OCI-LY7 (cell line): ENCODE measurements around the gene TJP1. TPM values are rescaled to one million over a fixed set of nuclear protein-coding genes. Genes with fewer than 3 reads are reported as not detected.

Source experiments
- BruUV-seq: library from RNA; stranded (reverse); fragments of 400-500 nt; replicated peaks from 2 replicates; lab custom pipeline; 2021; lab: Mats Ljungman, UMichigan
- CTCF ChIA-PET: fragments of 300-600 bp; sonication (Branson Sonifier 250); formaldehyde crosslinking; loops from one replicate; lab custom pipeline; 2022; ENCODE audit warnings: antibody characterized with exemption; ENCODE audit not compliant: unreplicated experiment; lab: Charles Lee
- POLR2A ChIA-PET: fragments of 300-600 bp; sonication (Branson Sonifier 250); formaldehyde crosslinking; loops from one replicate; lab custom pipeline; 2022; ENCODE audit warnings: antibody characterized with exemption; lab: Charles Lee
- DNase-seq: peaks from one replicate; pipeline ENCODE4 v3.0.0-alpha.2; 2015; ENCODE audit warnings: low spot score
- H2AFZ ChIP-seq: fragments of 200-600 bp; sonication (generic), shearing (Covaris generic); 2 replicates; pipeline ENCODE4 v1.6.1; 2014; ENCODE audit warnings: mild to moderate bottlenecking, antibody characterized with exemption, low read length, moderate library complexity
- H3K27ac ChIP-seq: fragments of 200-600 bp; sonication (generic); 2 replicates; pipeline ENCODE4 v1.5.1; 2014; ENCODE audit warnings: mixed run types, low read depth, mild to moderate bottlenecking, moderate library complexity, low read length, inconsistent platforms; ENCODE audit not compliant: poor library complexity, severe bottlenecking
- H3K36me3 ChIP-seq: fragments of 200-600 bp; sonication (generic); 2 replicates; pipeline ENCODE4 v1.6.1; 2014; ENCODE audit warnings: mild to moderate bottlenecking, antibody characterized with exemption, low read length, moderate library complexity, mixed read lengths; ENCODE audit not compliant: insufficient read depth
- H3K4me1 ChIP-seq: fragments of 200-600 bp; sonication (generic); 2 replicates; pipeline ENCODE4 v1.5.1; 2014; ENCODE audit warnings: mild to moderate bottlenecking, low read length; ENCODE audit not compliant: insufficient read depth, poor library complexity, severe bottlenecking
- H3K4me2 ChIP-seq: fragments of 200-600 bp; sonication (generic); 2 replicates; pipeline ENCODE4 v1.6.1; 2014; ENCODE audit warnings: mild to moderate bottlenecking, low read length
- H3K4me3 ChIP-seq: fragments of 200-600 bp; sonication (generic); 2 replicates; pipeline ENCODE4 v1.5.1; 2014; ENCODE audit warnings: mild to moderate bottlenecking, low read depth, low read length; ENCODE audit not compliant: poor library complexity, severe bottlenecking
- H3K79me2 ChIP-seq: fragments of 200-600 bp; sonication (generic); 2 replicates; pipeline ENCODE4 v1.6.1; 2016; ENCODE audit warnings: low read depth, mild to moderate bottlenecking, low read length, moderate library complexity, mixed read lengths; ENCODE audit not compliant: insufficient read depth
- H3K9me2 ChIP-seq: fragments of 200-600 bp; sonication (generic); 2 replicates; pipeline ENCODE4 v1.6.1; 2016; ENCODE audit warnings: mild to moderate bottlenecking, low read length, mixed read lengths; ENCODE audit not compliant: insufficient read depth
- H3K9me3 ChIP-seq: fragments of 200-600 bp; sonication (generic); 2 replicates; pipeline ENCODE4 v1.6.1; 2014; ENCODE audit warnings: mild to moderate bottlenecking, mixed run types, low read length, mixed read lengths
- H4K20me1 ChIP-seq: fragments of 200-600 bp; sonication (generic); 2 replicates; pipeline ENCODE4 v1.6.1; 2014; ENCODE audit warnings: mild to moderate bottlenecking, antibody characterized with exemption, low read length, moderate library complexity, mixed read lengths; ENCODE audit not compliant: insufficient read depth
- CTCF ChIP-seq: fragments of 200-600 bp; sonication (generic); conservative IDR thresholded peaks from 2 replicates; pipeline ENCODE4 v1.5.1; 2014; ENCODE audit warnings: mild to moderate bottlenecking, antibody characterized with exemption, low read length, moderate library complexity, mixed read lengths
- EZH2phosphoT487 ChIP-seq: fragments of 200-600 bp; sonication (generic); IDR thresholded peaks from 2 replicates; pipeline ENCODE4 v1.6.1; 2018; ENCODE audit warnings: low read depth, borderline replicate concordance, mild to moderate bottlenecking, mixed run types, antibody characterized with exemption, low read length, moderate library complexity, mixed read lengths
- intact Hi-C: fragments of 100-400 bp; cut with micrococcal nuclease; formaldehyde crosslinking; loops from one replicate; pipeline ENCODE4 v1.10.0; 2022; ENCODE audit not compliant: unreplicated experiment
- total RNA-seq, 2 experiments: library from RNA; depleted of rRNA in 1 of 2; stranded (reverse); fragments of >200 nt in 1 of 2; shearing (Covaris generic) in 1 of 2; gene quantifications; 2 replicates each; pipeline ENCODE4 v1.2.3, GENCODE V29; 2014 to 2022

TJP1 gene
- total RNA-seq, 2 experiments from 2014 or later: 0.19 to 0.32 TPM

GRCh38 chr15:29724026-29724425 is 98.2 kb downstream of the TJP1 start:
- no peak overlapping the region for H3K4me2 ChIP-seq
- no peak overlapping the region for H2AFZ ChIP-seq
- no peak for DNase-seq
- intact Hi-C loops: no loop called here
- H3K79me2 ChIP-seq: no peaks in the 10 kb centered on the region
- H3K36me3 ChIP-seq: no peaks in the 10 kb centered on the region
- 0 out of 2 replicates have a peak, but pooled peaks cover 10% of the 10 kb centered on the region for H3K9me3 ChIP-seq
- H3K9me2 ChIP-seq: no peaks in the 10 kb centered on the region
- no peaks in the 10 kb centered on the region for H3K4me1 ChIP-seq
- CTCF ChIA-PET: no interaction called here
- H3K4me3 ChIP-seq: no peak overlapping the region
- no TSS peak for BruUV-seq
- H3K27ac ChIP-seq: no peak overlapping the region
- POLR2A ChIA-PET: no interaction called here
- TF ChIP-seq CTCF (no peak), EZH2phosphoT487 (no peak)
- H4K20me1 ChIP-seq: no peaks in the 10 kb centered on the region

GRCh38 chr15:29713784-29714183 is 108.5 kb downstream of the TJP1 start:
- no peaks in the 10 kb centered on the region for H3K4me1 ChIP-seq
- H3K9me2 ChIP-seq: no peaks in the 10 kb centered on the region
- ChIA-PET POLR2A (no interaction called here), CTCF (no interaction called here)
- no peak for DNase-seq
- H4K20me1 ChIP-seq: no peaks in the 10 kb centered on the region
- H3K4me3 ChIP-seq: no peak overlapping the region
- no peak for TF ChIP-seq EZH2phosphoT487
- no peak for TF ChIP-seq CTCF
- intact Hi-C loops: no loop called here
- no peak overlapping the region for H3K27ac ChIP-seq
- H2AFZ ChIP-seq: no peak overlapping the region
- no peaks in the 10 kb centered on the region for H3K36me3 ChIP-seq
- no peak overlapping the region for H3K4me2 ChIP-seq
- H3K9me3 ChIP-seq: no peaks in the 10 kb centered on the region
- no TSS peak for BruUV-seq
- no peaks in the 10 kb centered on the region for H3K79me2 ChIP-seq

- Histone ChIP-seq H3K27ac (no peak overlapping the region), H3K4me3 (no peak overlapping the region), H3K4me1 (no peaks in the 10 kb centered on the region), H3K9me2 (no peaks in the 10 kb centered on the region), H3K79me2 (no peaks in the 10 kb centered on the region), H3K4me2 (no peak overlapping the region), H3K9me3 (no peaks in the 10 kb centered on the region), H2AFZ (no peak overlapping the region), H3K36me3 (no peaks in the 10 kb centered on the region), H4K20me1 (no peaks in the 10 kb centered on the region)
- CTCF ChIA-PET: no interaction called here
- POLR2A ChIA-PET: interaction anchor here (0.7 kb wide), 1 partner anchor 27 kb away, joined by 5 read pairs; no protein-coding TSS in a partner anchor
- no peak for DNase-seq
- TF ChIP-seq CTCF: no peak
- intact Hi-C loops: no loop called here
- BruUV-seq: no TSS peak
These were observed 110.0 kb downstream of the TJP1 start for GRCh38 chr15:29712149-29712885.
